H1 (cell line): ENCODE data around the gene LCNL1. TPM values are rescaled to one million over a fixed set of nuclear protein-coding genes. Genes with fewer than 3 reads are reported as not detected.
A peak's percentile ranks its signal among the peaks of the same experiment; 100 is the strongest.

Experiments
- BACH1 ChIP-seq: IDR thresholded peaks from 2 replicates; pipeline ENCODE4 v1.6.1; 2012; ENCODE audit warnings: low read length, improper control_type of control experiment
- RAD21 ChIP-seq, 2 experiments: IDR thresholded peaks in 1 of 2; conservative IDR thresholded peaks in 1 of 2; 2 replicates each; pipeline ENCODE4 v1.6.1; 2011; ENCODE audit warnings: low read depth in 2 of 2, low read length in 2 of 2, improper control_type of control experiment in 1 of 2, inconsistent platforms in 1 of 2, mild to moderate bottlenecking in 1 of 2, moderate library complexity in 1 of 2
- SP1 ChIP-seq: IDR thresholded peaks from 2 replicates; pipeline ENCODE4 v1.6.1; 2011; ENCODE audit warnings: low read depth, low read length
- SP4 ChIP-seq: IDR thresholded peaks from 2 replicates; pipeline ENCODE4 v1.6.1; 2012; ENCODE audit warnings: low read length, inconsistent platforms
- TAF1 ChIP-seq: IDR thresholded peaks from 2 replicates; pipeline ENCODE4 v1.6.1; 2011; ENCODE audit warnings: mild to moderate bottlenecking, low read depth, low read length
- polyA plus RNA-seq, 7 experiments: library from polyadenylated mRNA; depleted of rRNA in 3 of 7; stranded (reverse) in 5 of 7; unstranded in 2 of 7; fragments of >200 nt in 5 of 7; fragments of 200-250 nt in 2 of 7; gene quantifications; 1 replicate in 5 of 7; 2 replicates in 1 of 7; 4 replicates in 1 of 7; pipeline versions ENCODE4 v1.2.1 to v1.2.3, GENCODE V29; 2011 to 2013; ENCODE audit warnings: missing spikeins in 2 of 7, mixed read lengths in 2 of 7
- total RNA-seq: library from RNA; stranded (reverse); fragmentation: NEBNext Ultra II Directional; extraction: Animal tissue kit (Norgen Biotek cat#: 25700); gene quantifications from 2 replicates; pipeline ENCODE4 v1.2.1, GENCODE V29; 2021

The LCNL1 gene
- total and polyA plus RNA-seq, 2 of the 8 experiments (the other 6 are each of a cell fraction or from before 2014, with no cell fraction given) = 0.11 TPM; not detected in 1

DNA sequence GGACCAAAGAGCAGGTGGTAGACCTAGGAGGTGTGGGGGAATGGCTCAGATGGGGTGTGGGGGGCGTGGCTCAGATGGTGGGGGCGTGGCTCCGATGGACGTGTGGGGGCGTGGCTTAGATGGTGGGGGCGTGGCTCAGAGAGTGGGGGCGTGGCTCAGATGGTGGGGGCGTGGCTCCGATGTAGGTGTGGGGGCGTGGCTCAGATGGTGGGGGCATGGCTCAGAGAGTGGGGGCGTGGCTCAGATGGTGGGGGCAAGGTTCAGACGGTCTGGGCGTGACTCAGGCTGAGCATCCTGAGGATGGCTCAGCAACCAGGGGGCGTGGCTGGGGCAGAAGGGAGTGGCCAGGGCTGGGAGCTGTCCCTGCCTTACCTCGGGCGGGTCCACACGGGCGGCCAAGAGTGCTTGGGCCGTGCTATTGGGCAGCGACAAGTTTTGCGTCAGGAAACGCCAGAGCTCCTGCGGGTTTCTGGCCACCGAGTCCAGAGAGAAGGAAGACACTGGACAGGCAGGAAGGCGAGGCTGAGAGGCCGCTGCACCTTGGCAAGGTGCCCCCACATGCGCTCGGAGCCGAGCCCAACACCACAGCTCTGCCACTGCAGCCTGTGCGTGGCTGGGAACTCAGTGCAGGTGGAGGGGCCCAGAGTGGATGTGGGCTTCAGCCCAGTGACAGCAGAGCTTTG is 39.3 kb downstream of the LCNL1 start (continued):
- 0 out of 2 replicates have a peak, but pooled peaks have one; percentile 25 for TF ChIP-seq TAF1
- TF ChIP-seq BACH1 = peak; percentile 14; the same call in 1 of the 2 replicates
- no peak for TF ChIP-seq RAD21 (IDR thresholded peaks at IDR 0.05 in 1 of 2, conservative IDR thresholded peaks at IDR 0.05 in 1 of 2; ENCODE audit: low read depth in 2 of 2, low read length in 2 of 2)
- TF ChIP-seq SP4 = peak; percentile 90
- TF ChIP-seq SP1 = peak; percentile 75; the same call in 1 of the 2 replicates
